NCI-H2107 treated with DMSO at 0.1 percent for 48 hours (cell line): ENCODE measurements around the gene COX7A1.
"Not testable (repeated sequence)": the region's sequence is repeated elsewhere in the genome, so short reads cannot be mapped to it uniquely, and the experiment has no call there.

Source experiments
- DNase-seq: peaks from one replicate; lab custom pipeline; 2025; ENCODE audit not compliant: unreplicated experiment; lab: John Stamatoyannopoulos, UW

The COX7A1 gene

GRCh38 chr19:36152352-36153091 is at the start of gene COX7A1:
TSS of gene COX7A1 (minus strand) at chr19:36152447. CDS start at chr19:36152407, 40 bp downstream.
- no peak for DNase-seq

DNA sequence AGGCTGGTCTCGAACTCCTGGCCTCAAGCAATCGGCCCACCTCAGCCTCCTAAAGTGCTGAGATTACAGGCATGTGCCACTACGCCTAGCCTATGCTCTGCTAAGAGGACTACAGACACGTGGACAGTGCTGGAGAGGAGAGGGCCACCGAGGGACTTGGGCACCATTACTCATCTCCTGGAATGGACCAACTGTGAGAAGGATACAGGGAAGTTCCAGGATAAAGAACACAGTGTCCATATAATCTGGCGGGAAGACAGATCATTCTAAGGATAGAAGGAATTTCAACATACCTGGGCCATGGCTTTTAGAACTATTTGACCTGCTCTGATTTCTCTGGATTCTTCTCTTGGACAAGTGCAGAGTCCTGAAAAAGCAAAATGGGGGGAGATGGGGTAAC is 49.4 kb upstream of the COX7A1 start:
- DNase-seq = no peak

GRCh38 chr19:36198119-36198518 is 45.9 kb upstream of the COX7A1 start:
- no peak for DNase-seq

DNA sequence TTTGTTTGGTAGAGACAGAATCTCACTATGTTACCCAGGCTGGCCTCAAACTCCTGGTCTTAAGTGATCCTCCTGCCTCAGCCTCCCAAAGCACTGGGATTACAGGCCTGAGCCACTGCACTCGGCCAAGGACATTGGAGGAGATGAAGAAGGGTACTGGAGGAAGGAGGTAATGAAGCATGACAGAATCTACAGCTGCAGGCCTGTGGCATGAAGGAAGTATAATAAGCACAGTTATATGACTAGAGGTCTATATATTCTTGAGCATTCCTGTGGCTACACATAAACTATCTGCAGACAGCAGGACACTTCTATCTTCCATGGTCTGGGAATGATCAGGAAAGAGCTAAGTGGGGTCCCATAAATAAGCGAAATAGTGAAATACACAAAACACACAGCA is 44.0 kb upstream of the COX7A1 start:
- no peak for DNase-seq

GRCh38 chr19:36186722-36187121 is 34.5 kb upstream of the COX7A1 start:
- not testable (repeated sequence) for DNase-seq

- no peak for DNase-seq
These were observed 31.0 kb upstream of the COX7A1 start for GRCh38 chr19:36183245-36183628.

GRCh38 chr19:36182612-36183244 is 30.5 kb upstream of the COX7A1 start:
- no peak for DNase-seq

DNA sequence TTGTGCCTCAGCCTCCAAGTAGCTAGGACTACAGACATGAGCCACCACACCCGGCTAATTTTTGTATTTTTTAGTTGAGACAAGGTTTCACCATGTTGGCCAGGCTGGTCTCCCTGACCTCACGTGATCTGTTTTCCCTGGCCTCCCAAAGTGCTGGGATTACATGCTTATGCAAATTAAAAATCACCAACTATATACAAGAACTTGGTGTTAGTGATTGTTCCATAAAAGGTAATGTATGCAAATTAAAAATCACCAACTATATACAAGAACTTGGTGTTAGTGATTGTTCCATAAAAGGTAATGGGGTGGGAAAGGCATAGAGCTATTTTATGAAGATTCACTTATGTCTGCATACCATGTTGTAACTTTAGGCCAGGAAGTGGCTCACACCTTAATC is 26.8 kb upstream of the COX7A1 start:
- DNase-seq = not testable (repeated sequence)

DNA sequence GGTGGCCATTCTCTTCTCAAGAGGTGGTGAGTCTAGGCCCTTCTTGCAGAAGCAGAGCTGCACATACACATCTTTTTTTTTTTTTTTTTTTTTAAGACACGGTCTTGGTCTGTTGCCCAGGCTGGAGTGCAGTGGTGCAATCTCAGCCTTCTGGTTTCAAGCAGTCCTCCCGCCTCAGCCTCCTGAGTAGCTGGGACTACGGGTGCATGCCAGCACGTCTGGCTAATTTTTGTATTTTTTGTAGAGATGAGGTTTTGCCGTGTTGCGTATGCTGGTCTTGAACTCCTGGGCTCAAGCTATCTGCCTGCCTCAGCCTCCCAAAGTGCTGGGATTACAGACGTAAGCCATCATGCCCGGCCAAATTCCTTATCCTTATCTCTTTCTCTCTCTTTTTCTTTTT is 21.6 kb upstream of the COX7A1 start:
- not testable (repeated sequence) for DNase-seq

DNA sequence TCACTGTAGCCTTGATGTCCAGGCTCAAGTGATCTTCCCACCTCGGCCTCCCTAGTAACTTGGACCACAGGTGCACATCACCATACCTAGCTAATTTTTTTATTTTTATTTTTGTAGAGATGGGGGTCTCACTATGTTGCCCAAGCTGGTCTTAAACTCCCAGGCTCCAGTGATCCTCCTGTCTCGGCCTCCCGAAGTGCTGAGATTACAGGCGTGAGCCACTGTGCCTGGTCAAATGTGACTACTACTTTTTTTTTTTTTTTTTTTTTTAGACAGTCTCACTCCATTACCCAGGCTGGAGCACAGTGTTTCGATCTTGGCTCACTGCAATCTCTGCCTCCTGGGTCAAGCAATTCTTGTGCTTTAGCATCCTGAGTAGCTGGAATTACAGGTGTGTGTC is 20.6 kb upstream of the COX7A1 start:
- no peak for DNase-seq

GRCh38 chr19:36169084-36169760 is 17.0 kb upstream of the COX7A1 start:
- DNase-seq = peak; percentile 62

DNA sequence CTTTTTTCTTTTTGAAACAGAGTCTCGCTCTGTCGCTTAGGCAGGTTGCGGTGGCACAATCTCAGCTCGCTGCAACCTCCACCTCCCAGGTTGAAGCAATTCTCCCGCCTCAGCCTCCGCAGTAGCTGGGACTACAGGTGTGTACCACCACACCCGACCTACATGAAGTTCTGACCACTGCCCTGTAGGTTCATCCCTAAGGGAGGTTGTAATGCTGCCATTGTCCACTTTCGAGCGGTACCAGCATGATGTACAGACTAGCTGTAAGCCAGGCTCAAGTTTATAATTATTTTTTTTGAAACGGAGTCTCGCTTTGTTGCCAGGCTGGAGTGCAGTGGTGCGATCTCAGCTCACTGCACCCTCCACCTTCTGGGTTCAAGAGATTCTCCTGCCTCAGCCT is 11.6 kb upstream of the COX7A1 start:
- DNase-seq = no peak

- no peak for DNase-seq
These were observed 8.8 kb upstream of the COX7A1 start for GRCh38 chr19:36160821-36161596.

DNA sequence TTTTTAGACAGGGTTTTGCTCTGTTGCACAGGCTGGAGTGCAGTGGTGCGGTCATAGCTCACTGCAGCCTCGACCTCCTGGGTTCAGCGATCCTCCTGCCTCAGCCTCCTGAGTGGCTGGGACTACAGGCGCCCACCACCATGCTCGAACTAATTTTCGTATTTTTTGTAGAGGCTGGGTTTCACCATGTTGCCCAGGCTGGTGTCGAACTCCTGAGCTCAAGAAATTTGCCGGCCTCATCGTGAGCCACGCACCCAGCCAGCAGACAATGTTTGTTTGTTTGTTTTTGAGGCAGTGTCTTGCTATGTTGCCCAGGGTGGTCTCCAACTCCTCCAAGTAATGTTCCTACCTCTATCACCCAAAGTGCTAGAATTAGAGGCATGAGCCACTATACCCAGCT is 879 bp upstream of the COX7A1 start:
- DNase-seq = no peak

GRCh38 chr19:36152019-36152351 is 262 bp downstream of the COX7A1 start:
- no peak for DNase-seq

DNA sequence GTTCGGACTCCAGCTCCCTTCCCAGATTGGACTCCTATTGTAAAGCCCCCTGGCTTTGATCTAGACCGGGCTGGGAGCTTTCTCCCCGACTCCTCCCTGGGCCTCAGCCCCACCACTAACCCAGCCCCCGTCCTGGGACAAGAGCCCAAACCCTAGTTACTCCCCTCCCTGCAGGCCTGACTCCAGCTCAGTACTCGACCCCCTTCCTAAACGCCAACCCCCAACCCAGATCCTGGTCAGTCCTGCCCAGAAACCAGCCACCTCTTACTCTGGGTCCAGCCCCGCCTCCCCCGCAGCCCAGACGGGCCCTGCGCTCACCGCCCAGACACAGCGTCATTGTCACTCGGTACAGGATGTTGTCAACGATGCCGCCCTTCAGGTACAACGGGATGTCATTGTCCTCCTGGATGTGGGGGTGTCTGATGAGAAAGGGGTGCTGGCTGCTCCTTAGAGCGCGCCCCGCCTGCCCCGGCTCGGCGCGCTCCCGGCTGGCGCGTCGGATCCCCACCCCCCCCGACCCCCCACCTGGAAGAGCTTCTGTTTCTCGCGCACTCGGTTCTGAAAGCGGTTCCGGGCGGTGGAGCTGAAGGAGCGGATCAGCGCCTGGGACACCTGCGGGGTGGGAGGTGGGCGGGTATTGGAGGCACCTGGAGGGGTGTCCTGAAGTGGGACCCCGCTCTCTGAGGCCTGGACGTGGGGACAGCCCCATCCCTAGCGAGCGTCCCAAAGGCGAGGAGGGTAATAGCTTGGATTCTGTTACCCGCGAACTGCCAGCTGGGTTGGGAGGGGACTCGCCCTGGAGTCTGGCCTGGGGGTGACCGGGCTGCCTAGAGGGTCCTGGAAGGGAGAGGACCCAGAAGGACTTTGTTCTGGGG is 866 bp downstream of the COX7A1 start:
- DNase-seq = no peak

GRCh38 chr19:36150586-36150985 is 1.7 kb downstream of the COX7A1 start:
- no peak for DNase-seq

DNA sequence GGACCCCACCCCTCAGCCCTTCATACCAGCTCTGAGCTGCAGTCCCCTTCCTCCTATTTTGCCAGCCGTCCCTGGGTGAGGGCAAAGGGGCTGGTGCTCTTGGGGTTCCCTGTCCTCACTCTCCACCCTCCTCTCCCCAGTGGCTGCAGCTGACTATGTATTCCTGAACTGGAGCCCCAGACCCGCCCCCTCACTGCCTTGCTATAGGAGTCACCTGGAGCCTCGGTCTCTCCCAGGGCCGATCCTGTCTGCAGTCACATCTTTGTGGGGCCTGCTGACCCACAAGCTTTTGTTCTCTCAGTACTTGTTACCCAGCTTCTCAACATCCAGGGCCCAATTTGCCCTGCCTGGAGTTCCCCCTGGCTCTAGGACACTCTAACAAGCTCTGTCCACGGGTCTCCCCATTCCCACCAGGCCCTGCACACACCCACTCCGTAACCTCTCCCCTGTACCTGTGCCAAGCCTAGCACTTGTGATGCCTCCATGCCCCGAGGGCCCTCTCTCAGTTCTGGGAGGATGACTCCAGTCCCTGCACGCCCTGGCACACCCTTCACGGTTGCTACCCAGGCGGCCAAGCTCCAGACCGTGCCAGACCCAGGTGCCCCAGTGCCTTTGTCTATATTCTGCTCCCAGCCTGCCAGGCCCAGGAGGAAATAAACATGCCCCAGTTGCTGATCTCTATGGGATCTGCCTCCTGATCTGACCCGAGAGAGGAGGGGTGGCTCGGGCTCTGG is 2.4 kb downstream of the COX7A1 start:
- DNase-seq = no peak

DNA sequence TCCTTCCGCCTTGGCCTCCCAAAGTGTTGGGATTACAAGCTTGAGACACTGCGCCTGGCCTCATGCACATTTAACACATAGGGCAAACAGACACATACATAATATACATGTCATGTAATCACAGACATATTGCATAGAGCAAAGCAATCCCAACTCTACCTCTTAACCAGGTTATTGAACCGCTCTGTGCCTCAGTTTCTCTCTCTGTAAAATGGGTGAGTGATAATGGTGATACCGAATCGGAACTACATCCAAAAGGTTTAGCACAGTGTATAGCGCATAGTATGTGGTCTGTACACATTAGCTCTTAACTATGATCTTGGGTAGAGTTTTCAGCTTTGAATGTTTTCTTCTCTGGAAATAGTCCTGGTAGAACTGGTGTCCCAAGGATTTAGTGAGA is 7.6 kb downstream of the COX7A1 start:
- no peak for DNase-seq

- no peak for DNase-seq
These were observed 9.8 kb downstream of the COX7A1 start for GRCh38 chr19:36142496-36142895.
